BLaER1 treated with 17β-estradiol and CSF1 and Interleukin-3, amounts not matched to agents 10 nM and 100 nM (cell line): ENCODE results near the gene RASAL2.
A peak's percentile ranks its signal among the peaks of the same experiment; 100 is the strongest.
"Not testable (repeated sequence)": the region's sequence is repeated elsewhere in the genome, so short reads cannot be mapped to it uniquely, and the experiment has no call there.

Source experiments
- H3K27ac ChIP-seq, 11 experiments: shearing (Covaris generic); formaldehyde crosslinking; 2 replicates each; pipeline ENCODE4 v1.8.1; 2022
- H3K27me3 ChIP-seq, 11 experiments: shearing (Covaris generic); formaldehyde crosslinking; 2 replicates each; pipeline ENCODE4 v1.8.1; 2022
- H3K36me3 ChIP-seq, 11 experiments: shearing (Covaris generic); formaldehyde crosslinking; 2 replicates each; pipeline ENCODE4 v1.8.1; 2022
- H3K4me1 ChIP-seq, 10 experiments: shearing (Covaris generic); formaldehyde crosslinking; 2 replicates each; pipeline ENCODE4 v1.8.1; 2022
- H3K4me2 ChIP-seq, 11 experiments: shearing (Covaris generic); formaldehyde crosslinking; 2 replicates each; pipeline ENCODE4 v1.8.1; 2022
- H3K4me3 ChIP-seq, 10 experiments: shearing (Covaris generic); formaldehyde crosslinking; 2 replicates each; pipeline ENCODE4 v1.8.1; 2022
- H3K9ac ChIP-seq, 11 experiments: shearing (Covaris generic); formaldehyde crosslinking; 2 replicates each; pipeline ENCODE4 v1.8.1; 2022
- H3K9me3 ChIP-seq, 11 experiments: shearing (Covaris generic); formaldehyde crosslinking; replicated peaks in 1 of 11; 2 replicates each; pipeline ENCODE4 v1.8.1; 2022
- H4K20me1 ChIP-seq, 11 experiments: shearing (Covaris generic); formaldehyde crosslinking; 2 replicates each; pipeline ENCODE4 v1.8.1; 2022
- Cebpa-rat ChIP-seq, 11 experiments: shearing (Covaris generic); IDR thresholded peaks; 2 replicates each; pipeline ENCODE4 v1.8.1; 2022

RASAL2 gene

GRCh38 chr1:178308438-178308837, 214.5 kb downstream of the RASAL2 start:
- no peaks in the 10 kb centered on the region for H3K9me3 ChIP-seq
- peaks cover 0 to 22% (median 0%) of the 10 kb centered on the region in 11 experiments; a peak in 2 of 22 replicates for H4K20me1 ChIP-seq
- H3K4me1 ChIP-seq: peaks cover 0 to 7% (median 3%) of the 10 kb centered on the region in 10 experiments; a peak in 7 of 20 replicates
- no peak overlapping the region for H3K9ac ChIP-seq
- no peak for TF ChIP-seq Cebpa-rat (IDR thresholded peaks at IDR 0.05)
- H3K36me3 ChIP-seq: no peaks in the 10 kb centered on the region
- no peak overlapping the region for H3K4me2 ChIP-seq
- H3K27ac ChIP-seq: no peak overlapping the region
- H3K4me3 ChIP-seq: no peak overlapping the region
- H3K27me3 ChIP-seq: no peaks in the 10 kb centered on the region

DNA sequence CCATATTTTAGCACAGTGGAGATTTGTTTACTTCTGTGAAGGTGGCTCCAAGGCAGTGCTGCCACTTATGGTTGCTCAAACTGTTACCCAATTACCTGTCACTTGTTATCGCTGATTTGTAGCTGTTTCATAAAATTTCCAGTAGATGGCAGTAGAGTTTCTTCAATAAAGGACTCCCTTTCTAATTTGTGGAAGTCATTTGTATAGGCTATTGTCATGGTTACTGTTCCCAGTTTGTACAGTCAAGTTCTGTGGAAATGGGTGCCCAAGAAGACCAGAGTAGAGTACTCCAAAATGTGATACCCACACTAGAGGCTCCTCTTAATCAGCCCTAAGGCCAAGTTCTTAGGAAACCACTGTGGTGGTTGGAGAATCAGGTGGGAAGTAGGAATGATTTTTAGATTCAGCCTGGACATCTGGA, 216.8 kb downstream of the RASAL2 start:
- Histone ChIP-seq H3K9me3 (no peaks in the 10 kb centered on the region), H3K4me3 (no peak overlapping the region), H4K20me1 (peaks cover 0 to 26% (median 0%) of the 10 kb centered on the region in 11 experiments; a peak in 2 of 22 replicates), H3K4me1 (peaks cover 0 to 7% (median 3%) of the 10 kb centered on the region in 10 experiments; a peak in 7 of 20 replicates), H3K36me3 (no peaks in the 10 kb centered on the region), H3K27ac (peak overlapping the region in 1 of 11 experiments; percentile 44; a peak in 1 of 22 replicates), H3K4me2 (no peak overlapping the region), H3K27me3 (no peaks in the 10 kb centered on the region), H3K9ac (no peak overlapping the region)
- TF ChIP-seq Cebpa-rat (IDR thresholded peaks at IDR 0.05): no peak

DNA sequence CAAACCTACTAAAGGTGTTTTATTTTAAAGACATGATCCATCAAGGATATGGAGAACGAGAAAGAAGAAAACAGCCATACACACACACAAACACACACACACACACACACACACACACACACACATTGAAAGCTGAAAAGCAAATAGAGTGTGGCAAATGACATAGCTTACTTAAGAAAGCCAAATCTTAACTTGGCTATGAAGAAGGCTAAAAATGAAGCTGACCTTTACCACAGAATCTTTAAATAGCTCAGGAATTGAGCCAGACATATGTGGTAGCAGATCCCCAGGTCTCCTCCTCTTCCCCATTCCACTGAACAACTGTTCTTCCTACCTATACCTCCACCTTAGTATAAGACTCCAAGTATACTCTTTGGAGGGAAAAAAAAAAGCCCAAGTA, 217.3 kb downstream of the RASAL2 start:
- Histone ChIP-seq H3K9me3 (no peaks in the 10 kb centered on the region), H4K20me1 (peaks cover 0 to 26% (median 0%) of the 10 kb centered on the region in 11 experiments; a peak in 2 of 22 replicates), H3K4me3 (no peak overlapping the region), H3K9ac (no peak overlapping the region), H3K27ac (peak overlapping the region in 1 of 11 experiments; percentile 44; a peak in 1 of 22 replicates), H3K36me3 (no peaks in the 10 kb centered on the region), H3K27me3 (no peaks in the 10 kb centered on the region), H3K4me2 (no peak overlapping the region), H3K4me1 (peaks cover 0 to 7% (median 3%) of the 10 kb centered on the region in 10 experiments; a peak in 7 of 20 replicates)
- TF ChIP-seq Cebpa-rat (IDR thresholded peaks at IDR 0.05): no peak

DNA sequence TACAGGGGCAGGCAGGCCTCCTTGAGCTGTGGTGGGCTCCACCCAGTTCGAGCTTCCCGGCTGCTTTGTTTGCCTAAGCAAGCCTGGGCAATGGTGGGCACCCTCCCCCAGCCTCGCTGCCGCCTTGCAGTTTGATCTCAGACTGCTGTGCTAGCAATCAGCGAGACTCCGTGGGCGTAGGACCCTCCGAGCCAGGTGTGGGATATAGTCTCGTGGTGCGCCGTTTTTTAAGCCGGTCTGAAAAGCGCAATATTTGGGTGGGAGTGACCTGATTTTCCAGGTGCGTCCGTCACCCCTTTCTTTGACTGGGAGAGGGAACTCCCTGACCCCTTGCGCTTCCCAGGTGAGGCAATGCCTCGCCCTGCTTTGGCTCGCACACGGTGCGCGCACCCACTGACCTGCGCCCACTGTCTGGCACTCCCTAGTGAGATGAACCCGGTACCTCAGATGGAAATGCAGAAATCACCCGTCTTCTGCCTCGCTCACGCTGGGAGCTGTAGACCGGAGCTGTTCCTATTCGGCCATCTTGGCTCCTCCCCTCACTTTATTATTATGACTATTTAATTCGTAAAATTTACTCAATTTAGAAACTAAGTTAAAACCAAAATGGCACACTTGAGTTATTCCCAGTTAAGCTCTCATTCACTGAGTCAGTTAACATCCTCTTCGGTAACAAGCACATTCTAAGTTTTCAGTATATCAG, 226.5 kb downstream of the RASAL2 start:
- Histone ChIP-seq H4K20me1 (peaks cover 0 to 11% (median 0%) of the 10 kb centered on the region in 11 experiments; a peak in 1 of 22 replicates), H3K4me1 (peaks cover 0 to 15% (median 0%) of the 10 kb centered on the region in 10 experiments; a peak in 8 of 20 replicates)
- H3K4me2 ChIP-seq, H3K27me3 ChIP-seq, H3K4me3 ChIP-seq, H3K9ac ChIP-seq, H3K9me3 ChIP-seq, H3K36me3 ChIP-seq, H3K27ac ChIP-seq: not testable (repeated sequence)

- peaks cover 0 to 7% (median 0%) of the 10 kb centered on the region in 11 experiments; a peak in 2 of 22 replicates for H3K9me3 ChIP-seq
- H3K27ac ChIP-seq: no peak overlapping the region
- H3K9ac ChIP-seq: no peak overlapping the region
- no peak for TF ChIP-seq Cebpa-rat (IDR thresholded peaks at IDR 0.05)
- peaks cover 0 to 17% (median 0%) of the 10 kb centered on the region in 10 experiments; a peak in 8 of 20 replicates for H3K4me1 ChIP-seq
- H3K4me2 ChIP-seq: no peak overlapping the region
- H4K20me1 ChIP-seq: peaks cover 0 to 11% (median 0%) of the 10 kb centered on the region in 11 experiments; a peak in 1 of 22 replicates
- no peaks in the 10 kb centered on the region for H3K27me3 ChIP-seq
- H3K36me3 ChIP-seq: no peaks in the 10 kb centered on the region
- H3K4me3 ChIP-seq: no peak overlapping the region
Measured at GRCh38 chr1:178323067-178323466, 229.2 kb downstream of the RASAL2 start.

DNA sequence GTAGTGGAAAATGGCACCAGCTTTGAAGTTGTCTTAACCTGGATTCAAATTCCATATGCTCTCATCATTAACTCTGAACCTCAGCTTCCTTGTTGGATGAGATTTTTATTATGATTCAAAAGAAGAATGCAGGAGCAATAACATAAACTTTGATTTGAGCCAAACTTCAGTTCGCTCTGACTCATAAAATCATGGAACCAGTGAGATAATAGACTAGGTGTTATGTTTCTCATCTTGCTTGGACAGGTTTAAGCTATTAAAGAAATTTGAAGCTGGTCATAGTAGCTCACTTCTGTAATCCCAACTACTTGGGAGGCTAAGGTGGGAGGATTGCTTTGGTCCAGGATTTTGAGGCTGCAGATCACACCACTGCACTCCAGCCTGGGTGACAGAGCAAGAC, 230.1 kb downstream of the RASAL2 start:
- no peak overlapping the region for H3K4me2 ChIP-seq

GRCh38 chr1:178328728-178329127, 234.8 kb downstream of the RASAL2 start:
- Histone ChIP-seq H3K36me3 (no peaks in the 10 kb centered on the region), H3K9me3 (no peaks in the 10 kb centered on the region), H3K4me3 (no peak overlapping the region), H3K4me2 (no peak overlapping the region), H4K20me1 (peaks cover 0 to 8% (median 0%) of the 10 kb centered on the region in 11 experiments; a peak in 2 of 22 replicates), H3K4me1 (peaks cover 0 to 17% (median 0%) of the 10 kb centered on the region in 10 experiments; a peak in 8 of 20 replicates), H3K27me3 (no peaks in the 10 kb centered on the region), H3K27ac (no peak overlapping the region), H3K9ac (no peak overlapping the region)
- TF ChIP-seq Cebpa-rat (IDR thresholded peaks at IDR 0.05): no peak

More for the DNA sequence above, 230.1 kb downstream of the RASAL2 start:
- H3K4me3 ChIP-seq: no peak overlapping the region
- H3K27ac ChIP-seq: no peak overlapping the region
- peaks cover 0 to 17% (median 0%) of the 10 kb centered on the region in 10 experiments; a peak in 8 of 20 replicates for H3K4me1 ChIP-seq
- TF ChIP-seq Cebpa-rat (IDR thresholded peaks at IDR 0.05): no peak
- no peaks in the 10 kb centered on the region for H3K36me3 ChIP-seq
- peaks cover 0 to 7% (median 0%) of the 10 kb centered on the region in 11 experiments; a peak in 2 of 22 replicates for H3K9me3 ChIP-seq
- no peak overlapping the region for H3K9ac ChIP-seq
- peaks cover 0 to 11% (median 0%) of the 10 kb centered on the region in 11 experiments; a peak in 1 of 22 replicates for H4K20me1 ChIP-seq
- H3K27me3 ChIP-seq: no peaks in the 10 kb centered on the region

- peaks cover 0 to 8% (median 0%) of the 10 kb centered on the region in 11 experiments; a peak in 2 of 22 replicates for H4K20me1 ChIP-seq
- no peak overlapping the region for H3K27ac ChIP-seq
- no peak for TF ChIP-seq Cebpa-rat (IDR thresholded peaks at IDR 0.05)
- H3K9me3 ChIP-seq: no peaks in the 10 kb centered on the region
- H3K4me2 ChIP-seq: no peak overlapping the region
- H3K27me3 ChIP-seq: no peaks in the 10 kb centered on the region
- peaks cover 0 to 4% (median 0%) of the 10 kb centered on the region in 10 experiments; a peak in 5 of 20 replicates for H3K4me1 ChIP-seq
- H3K4me3 ChIP-seq: no peak overlapping the region
- no peak overlapping the region for H3K9ac ChIP-seq
- H3K36me3 ChIP-seq: no peaks in the 10 kb centered on the region
Measured at GRCh38 chr1:178330153-178330552, 236.2 kb downstream of the RASAL2 start.

DNA sequence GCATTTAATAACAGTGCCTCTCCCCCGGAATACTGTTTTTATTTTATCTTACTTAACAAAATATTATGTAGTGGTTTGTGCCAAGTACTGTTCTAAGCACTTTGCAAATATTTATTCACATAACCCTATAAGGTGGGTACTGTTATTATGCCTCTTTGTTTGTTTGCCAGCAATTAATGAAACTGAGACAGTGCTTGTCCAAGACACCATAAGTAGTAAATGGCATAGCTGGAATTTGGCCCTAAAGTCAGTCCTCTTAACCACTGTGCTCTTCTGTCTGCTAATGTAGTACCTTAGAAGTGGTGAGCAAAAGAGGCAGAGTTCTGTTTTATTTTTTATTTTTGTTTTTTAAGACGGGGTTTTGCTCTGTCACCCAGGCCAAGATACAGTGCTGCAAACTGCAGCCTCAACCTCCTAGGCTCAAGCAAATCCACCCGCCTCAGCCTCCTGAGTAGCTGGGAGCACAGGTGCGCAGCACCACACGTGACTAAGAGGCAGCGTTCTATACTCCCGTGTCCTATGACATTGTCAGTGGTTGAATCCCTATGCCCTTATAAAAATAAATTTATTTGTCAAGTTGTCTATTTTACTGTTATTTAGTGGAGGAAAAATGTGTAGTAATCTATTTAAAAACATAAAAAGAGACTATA, 237.1 kb downstream of the RASAL2 start:
- Histone ChIP-seq H3K4me1 (no peaks in the 10 kb centered on the region), H3K9me3 (no peaks in the 10 kb centered on the region), H3K27ac (no peak overlapping the region), H3K9ac (no peak overlapping the region), H3K36me3 (no peaks in the 10 kb centered on the region), H4K20me1 (peaks cover 0 to 8% (median 0%) of the 10 kb centered on the region in 11 experiments; a peak in 2 of 22 replicates), H3K27me3 (no peaks in the 10 kb centered on the region), H3K4me3 (no peak overlapping the region), H3K4me2 (no peak overlapping the region)
- TF ChIP-seq Cebpa-rat (IDR thresholded peaks at IDR 0.05): no peak
